ENCODE data around the gene ANKS3. TPM values are rescaled to one million over a fixed set of nuclear protein-coding genes. Genes with fewer than 3 reads are reported as not detected.

ANKS3 gene
- total RNA-seq, 1 experiment from 2014 or later, result 26.6 TPM

GRCh38 chr16:4681471-4682083, 52.5 kb downstream of the ANKS3 start:
- ChIA-PET POLR2A (no interaction called here), CTCF (no interaction called here)
- H3K36me3 ChIP-seq (ENCODE audit: control insufficient read depth, insufficient read depth, low read length), result no peaks in the 10 kb centered on the region
- H3K4me3 ChIP-seq (ENCODE audit: low read depth in 2 of 2, low read length in 2 of 2), result no peak overlapping the region
- no peak for TF ChIP-seq REST (IDR thresholded peaks at IDR 0.05; ENCODE audit: insufficient read depth in 1 of 2, low read depth in 2 of 2, low read length in 1 of 2)
- no peak for TF ChIP-seq CTCF (IDR thresholded peaks at IDR 0.05)
- no peak for TF ChIP-seq POLR2AphosphoS5 (IDR thresholded peaks at IDR 0.05; ENCODE audit: low read depth, low read length)
- TF ChIP-seq TCF7L2 (IDR thresholded peaks at IDR 0.05; ENCODE audit: low read depth, low read length), result no peak
- TF ChIP-seq SIN3A (IDR thresholded peaks at IDR 0.05; ENCODE audit: borderline replicate concordance, insufficient read depth, low read depth, low read length), result no peak
- H3K27ac ChIP-seq (ENCODE audit: low read length), result no peak overlapping the region
- no peak for DNase-seq (ENCODE audit: low read depth, low spot score)
- H3K27me3 ChIP-seq (ENCODE audit: control insufficient read depth, insufficient read depth, low read length), result no peaks in the 10 kb centered on the region
- BruUV-seq (replicated peaks), result no TSS peak
- H3K9me3 ChIP-seq (ENCODE audit: control insufficient read depth, insufficient read depth, low read depth, low read length), result no peaks in the 10 kb centered on the region
- intact Hi-C loops (cut with micrococcal nuclease; ENCODE audit: unreplicated experiment), result no loop called here
- no peak for ATAC-seq
- no peaks in the 10 kb centered on the region for H3K4me1 ChIP-seq (ENCODE audit: control insufficient read depth, insufficient read depth, low read length)
- in situ Hi-C loops (cut with HindIII; ENCODE audit: low pct_unique_long_range_greater_than_20kb, low sequenced_read_pairs), result no loop called here

GRCh38 chr16:4680673-4681470, 53.2 kb downstream of the ANKS3 start:
- H3K27me3 ChIP-seq (ENCODE audit: control insufficient read depth, insufficient read depth, low read length), result no peaks in the 10 kb centered on the region
- CTCF ChIA-PET, result no interaction called here
- TF ChIP-seq CTCF (IDR thresholded peaks at IDR 0.05) (no peak), POLR2AphosphoS5 (IDR thresholded peaks at IDR 0.05; ENCODE audit: low read depth, low read length) (no peak), SIN3A (IDR thresholded peaks at IDR 0.05; ENCODE audit: borderline replicate concordance, insufficient read depth, low read depth, low read length) (no peak), REST (IDR thresholded peaks at IDR 0.05; ENCODE audit: insufficient read depth in 1 of 2, low read depth in 2 of 2, low read length in 1 of 2) (no peak), TCF7L2 (IDR thresholded peaks at IDR 0.05; ENCODE audit: low read depth, low read length) (no peak)
- intact Hi-C loops (cut with micrococcal nuclease; ENCODE audit: unreplicated experiment) (no loop called here), in situ Hi-C loops (cut with HindIII; ENCODE audit: low pct_unique_long_range_greater_than_20kb, low sequenced_read_pairs) (no loop called here)
- H3K4me3 ChIP-seq (ENCODE audit: low read depth in 2 of 2, low read length in 2 of 2), result no peak overlapping the region
- H3K36me3 ChIP-seq (ENCODE audit: control insufficient read depth, insufficient read depth, low read length), result no peaks in the 10 kb centered on the region
- no peaks in the 10 kb centered on the region for H3K4me1 ChIP-seq (ENCODE audit: control insufficient read depth, insufficient read depth, low read length)
- ATAC-seq (no peak), DNase-seq (ENCODE audit: low read depth, low spot score) (no peak)
- BruUV-seq (replicated peaks), result no TSS peak
- H3K27ac ChIP-seq (ENCODE audit: low read length), result no peak overlapping the region
- no peaks in the 10 kb centered on the region for H3K9me3 ChIP-seq (ENCODE audit: control insufficient read depth, insufficient read depth, low read depth, low read length)
- POLR2A ChIA-PET, result no interaction called here

All from Panc1 (cell line).